Panc1 (cell line): ENCODE measurements around the gene PXT1.

Source experiments
- CTCF ChIP-seq: fragments of 450-650 bp; IDR thresholded peaks from 2 replicates; pipeline ENCODE4 v1.5.1; 2017; ENCODE audit warnings: mild to moderate bottlenecking
- POLR2AphosphoS5 ChIP-seq: IDR thresholded peaks from 2 replicates; pipeline ENCODE4 v1.6.1; 2012; ENCODE audit warnings: mild to moderate bottlenecking, low read depth, low read length, moderate library complexity
- REST ChIP-seq, 2 experiments: IDR thresholded peaks; 2 replicates each; pipeline ENCODE4 v1.6.1; 2011 to 2012; ENCODE audit warnings: low read depth in 2 of 2, control low read depth in 1 of 2, low read length in 1 of 2, mild to moderate bottlenecking in 1 of 2, moderate library complexity in 1 of 2; ENCODE audit not compliant: insufficient read depth in 1 of 2

GRCh38 chr6:36423101-36423824 lies 19.4 kb downstream of the PXT1 start:
- TF ChIP-seq CTCF (peak; percentile 89), REST (IDR thresholded peaks at IDR 0.05; ENCODE audit: insufficient read depth in 1 of 2, low read depth in 2 of 2, low read length in 1 of 2) (no peak), POLR2AphosphoS5 (no peak; the same call in none of the 2 replicates)
